22Rv1 (cell line): ENCODE results near the gene TWSG1.

Experiments
- H3K27ac ChIP-seq: fragments of 450-650 bp; 2 replicates; pipeline ENCODE4 v1.5.1; 2017
- CTCF ChIP-seq: fragments of 450-650 bp; IDR thresholded peaks from 2 replicates; pipeline ENCODE4 v1.5.1; 2017; ENCODE audit warnings: mild to moderate bottlenecking
- ZFX ChIP-seq: fragments of 450-650 bp; IDR thresholded peaks from 2 replicates; pipeline ENCODE4 v1.6.1; 2017; ENCODE audit warnings: antibody characterized with exemption, borderline replicate concordance

The TWSG1 gene

GRCh38 chr18:9334329-9334972, at the start of gene TWSG1:
TSS of gene TWSG1 (plus strand) at chr18:9334773. CDS start at chr18:9337230, 2,457 bp downstream.
- H3K27ac ChIP-seq: peak within 1 kb of the TSS; percentile 65
- TF ChIP-seq CTCF (peak; percentile 57), ZFX (no peak)

- no peak overlapping the region for H3K27ac ChIP-seq
- TF ChIP-seq CTCF: no peak
- no peak for TF ChIP-seq ZFX
These were observed 49.0 kb upstream of the TWSG1 start for GRCh38 chr18:9285604-9286003.

- TF ChIP-seq ZFX (no peak), CTCF (no peak)
- H3K27ac ChIP-seq: no peak overlapping the region
These were observed 47.5 kb upstream of the TWSG1 start for GRCh38 chr18:9287036-9287435.

GRCh38 chr18:9289698-9290097, 44.9 kb upstream of the TWSG1 start:
- no peak overlapping the region for H3K27ac ChIP-seq
- TF ChIP-seq ZFX (no peak), CTCF (no peak)

- H3K27ac ChIP-seq: no peak overlapping the region
- TF ChIP-seq CTCF: no peak
- TF ChIP-seq ZFX: no peak
These were observed 44.4 kb upstream of the TWSG1 start for GRCh38 chr18:9290156-9290555.

GRCh38 chr18:9292047-9292446, 42.5 kb upstream of the TWSG1 start:
- no peak overlapping the region for H3K27ac ChIP-seq
- no peak for TF ChIP-seq CTCF
- no peak for TF ChIP-seq ZFX

- no peak overlapping the region for H3K27ac ChIP-seq
- TF ChIP-seq ZFX (no peak), CTCF (no peak)
These were observed 40.6 kb upstream of the TWSG1 start for GRCh38 chr18:9293948-9294347.
